Neural progenitor cell (in vitro differentiated cells): ENCODE measurements around the gene ISG15. TPM values are rescaled to one million over a fixed set of nuclear protein-coding genes. Genes with fewer than 3 reads are reported as not detected.

Experiments used
- DNase-seq: peaks from one replicate; pipeline ENCODE4 v3.0.0-alpha.2; 2016; ENCODE audit warnings: low spot score
- H2AFZ ChIP-seq: fragments of 200-600 bp; sonication (generic); replicated peaks from 2 replicates; pipeline ENCODE4 v1.6.1; 2016; ENCODE audit warnings: antibody characterized with exemption
- H3F3A ChIP-seq: fragments of 200-600 bp; sonication (generic); 2 replicates; pipeline ENCODE4 v1.6.1; 2016; ENCODE audit warnings: antibody characterized with exemption, low read depth
- H3K27ac ChIP-seq: fragments of 200-600 bp; sonication (generic); 2 replicates; pipeline ENCODE4 v1.5.1; 2016; ENCODE audit warnings: mild to moderate bottlenecking
- H3K27me3 ChIP-seq: fragments of 200-600 bp; sonication (generic); 2 replicates; pipeline ENCODE4 v1.6.1; 2016; ENCODE audit warnings: mild to moderate bottlenecking, moderate library complexity
- H3K36me3 ChIP-seq: fragments of 200-600 bp; sonication (generic); 2 replicates; pipeline ENCODE4 v1.5.1; 2016
- H3K4me1 ChIP-seq: fragments of 200-600 bp; sonication (generic); 2 replicates; pipeline ENCODE4 v1.6.1; 2016; ENCODE audit warnings: mixed run types
- H3K4me2 ChIP-seq: fragments of 200-600 bp; sonication (generic); 2 replicates; pipeline ENCODE4 v1.6.1; 2016
- H3K4me3 ChIP-seq: fragments of 200-600 bp; sonication (generic); 2 replicates; pipeline ENCODE4 v1.5.1; 2016
- H3K79me2 ChIP-seq: fragments of 200-600 bp; sonication (generic); 2 replicates; pipeline ENCODE4 v1.6.1; 2016; ENCODE audit warnings: low read depth
- H3K9ac ChIP-seq: fragments of 200-600 bp; sonication (generic); 2 replicates; pipeline ENCODE4 v1.6.1; 2016
- H3K9me3 ChIP-seq: fragments of 200-600 bp; sonication (generic); 2 replicates; pipeline ENCODE4 v1.5.1; 2016; ENCODE audit warnings: low read depth
- H4K20me1 ChIP-seq: fragments of 200-600 bp; sonication (generic); 2 replicates; pipeline ENCODE4 v1.6.1; 2016; ENCODE audit warnings: low read depth
- H3K27ac Mint-ChIP-seq: 3 replicates; pipeline ENCODE4 v1.8.0; 2021; ENCODE audit warnings: mixed read lengths
- H3K27me3 Mint-ChIP-seq: 2 replicates; pipeline ENCODE4 v1.8.0; 2022; ENCODE audit warnings: low read depth, mild to moderate bottlenecking, inconsistent platforms, moderate library complexity, mixed read lengths; ENCODE audit not compliant: insufficient read depth
- H3K36me3 Mint-ChIP-seq: 3 replicates; pipeline ENCODE4 v1.8.0; 2021; ENCODE audit warnings: mixed read lengths
- H3K4me1 Mint-ChIP-seq: 3 replicates; pipeline ENCODE4 v1.8.0; 2021; ENCODE audit warnings: mixed read lengths
- H3K4me3 Mint-ChIP-seq: 3 replicates; pipeline ENCODE4 v1.8.0; 2021; ENCODE audit warnings: mild to moderate bottlenecking, moderate library complexity, mixed read lengths
- H3K9me3 Mint-ChIP-seq: 3 replicates; pipeline ENCODE4 v1.8.0; 2020; ENCODE audit warnings: mixed read lengths
- EZH2 ChIP-seq: fragments of 200-600 bp; sonication (generic); IDR thresholded peaks from 2 replicates; pipeline ENCODE4 v1.6.1; 2017; ENCODE audit warnings: antibody characterized with exemption, mild to moderate bottlenecking, moderate library complexity
- EZH2phosphoT487 ChIP-seq: fragments of 200-600 bp; sonication (generic); IDR thresholded peaks from 2 replicates; pipeline ENCODE4 v1.6.1; 2017; ENCODE audit warnings: antibody characterized with exemption
- total RNA-seq: library from RNA; depleted of rRNA; stranded (reverse); fragments of >200 nt; gene quantifications from 2 replicates; pipeline ENCODE4 v1.2.3, GENCODE V29; 2015; ENCODE audit warnings: low replicate concordance
- TF ChIP-seq, protein P1 (sequence below): fragments of 200-600 bp; sonication (generic); IDR thresholded peaks from 2 replicates; pipeline ENCODE4 v1.5.1; 2017; ENCODE audit warnings: antibody characterized with exemption, mild to moderate bottlenecking

Gene ISG15
- total RNA-seq, 1 donor from 2014 or later: 22.4 TPM

DNA sequence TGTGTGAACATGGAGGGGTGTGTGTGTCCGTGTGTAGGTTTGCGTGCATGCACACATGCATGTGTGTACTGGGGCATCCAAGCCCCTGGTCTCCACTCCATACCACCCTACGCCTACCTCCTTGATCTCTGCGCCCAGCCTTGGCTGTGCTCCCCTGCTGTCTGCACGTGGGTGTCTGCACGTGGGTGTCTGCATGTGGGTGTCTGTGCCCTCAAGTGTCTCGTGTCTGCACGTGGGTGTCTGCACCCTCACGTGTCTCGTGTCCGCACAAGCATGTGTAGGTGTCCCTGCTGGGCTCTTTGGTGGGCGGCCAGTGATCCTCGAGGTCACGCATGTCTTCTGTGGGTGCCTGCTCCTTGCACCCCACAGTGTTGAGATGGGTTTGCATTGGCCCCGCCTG, 39.7 kb downstream of the ISG15 start:
- Histone ChIP-seq H3K36me3 (no peaks in the 10 kb centered on the region), H3K27ac (no peak overlapping the region), H3K4me3 (no peak overlapping the region), H3K4me1 (peaks cover under 1% of the 10 kb centered on the region), H3F3A (peaks cover 4% of the 10 kb centered on the region), H2AFZ (no peak overlapping the region), H3K27me3 (peaks cover 13% of the 10 kb centered on the region), H3K9ac (no peak overlapping the region), H3K4me2 (no peak overlapping the region), H3K79me2 (no peaks in the 10 kb centered on the region), H3K9me3 (no peaks in the 10 kb centered on the region), H4K20me1 (peaks cover 6% of the 10 kb centered on the region)
- peaks cover 4% of the 10 kb centered on the region for H3K4me1 Mint-ChIP-seq
- TF ChIP-seq EZH2phosphoT487 (no peak), EZH2 (no peak)
- TF ChIP-seq, protein P1, sequence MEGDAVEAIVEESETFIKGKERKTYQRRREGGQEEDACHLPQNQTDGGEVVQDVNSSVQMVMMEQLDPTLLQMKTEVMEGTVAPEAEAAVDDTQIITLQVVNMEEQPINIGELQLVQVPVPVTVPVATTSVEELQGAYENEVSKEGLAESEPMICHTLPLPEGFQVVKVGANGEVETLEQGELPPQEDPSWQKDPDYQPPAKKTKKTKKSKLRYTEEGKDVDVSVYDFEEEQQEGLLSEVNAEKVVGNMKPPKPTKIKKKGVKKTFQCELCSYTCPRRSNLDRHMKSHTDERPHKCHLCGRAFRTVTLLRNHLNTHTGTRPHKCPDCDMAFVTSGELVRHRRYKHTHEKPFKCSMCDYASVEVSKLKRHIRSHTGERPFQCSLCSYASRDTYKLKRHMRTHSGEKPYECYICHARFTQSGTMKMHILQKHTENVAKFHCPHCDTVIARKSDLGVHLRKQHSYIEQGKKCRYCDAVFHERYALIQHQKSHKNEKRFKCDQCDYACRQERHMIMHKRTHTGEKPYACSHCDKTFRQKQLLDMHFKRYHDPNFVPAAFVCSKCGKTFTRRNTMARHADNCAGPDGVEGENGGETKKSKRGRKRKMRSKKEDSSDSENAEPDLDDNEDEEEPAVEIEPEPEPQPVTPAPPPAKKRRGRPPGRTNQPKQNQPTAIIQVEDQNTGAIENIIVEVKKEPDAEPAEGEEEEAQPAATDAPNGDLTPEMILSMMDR: no peak
- no peaks in the 10 kb centered on the region for H3K9me3 Mint-ChIP-seq
- H3K4me3 Mint-ChIP-seq: no peak overlapping the region
- H3K27me3 Mint-ChIP-seq: peaks cover 7% of the 10 kb centered on the region
- peaks cover 13% of the 10 kb centered on the region for H3K36me3 Mint-ChIP-seq
- no peak overlapping the region for H3K27ac Mint-ChIP-seq
- DNase-seq: no peak

GRCh38 chr1:1053682-1054081, 40.4 kb downstream of the ISG15 start:
- H3K36me3 ChIP-seq: no peaks in the 10 kb centered on the region
- peaks cover 6% of the 10 kb centered on the region for H4K20me1 ChIP-seq
- no peak overlapping the region for H3K4me2 ChIP-seq
- no peak overlapping the region for H2AFZ ChIP-seq
- H3K27ac ChIP-seq: no peak overlapping the region
- no peaks in the 10 kb centered on the region for H3K9me3 ChIP-seq
- peaks cover 11% of the 10 kb centered on the region for H3K27me3 Mint-ChIP-seq
- peaks cover 20% of the 10 kb centered on the region for H3K27me3 ChIP-seq
- TF ChIP-seq, protein P1: no peak
- no peak for TF ChIP-seq EZH2
- TF ChIP-seq EZH2phosphoT487: no peak
- no peak overlapping the region for H3K27ac Mint-ChIP-seq
- peaks cover 13% of the 10 kb centered on the region for H3K36me3 Mint-ChIP-seq
- H3K9me3 Mint-ChIP-seq: no peaks in the 10 kb centered on the region
- no peak for DNase-seq
- peaks cover 6% of the 10 kb centered on the region for H3F3A ChIP-seq
- H3K4me3 Mint-ChIP-seq: no peak overlapping the region
- H3K4me3 ChIP-seq: no peak overlapping the region
- H3K79me2 ChIP-seq: no peaks in the 10 kb centered on the region
- H3K4me1 Mint-ChIP-seq: peaks cover 10% of the 10 kb centered on the region
- peaks cover 7% of the 10 kb centered on the region for H3K4me1 ChIP-seq
- no peak overlapping the region for H3K9ac ChIP-seq

GRCh38 chr1:1054099-1054700, 40.9 kb downstream of the ISG15 start:
- no peak overlapping the region for H3K4me3 Mint-ChIP-seq
- Histone ChIP-seq H3K4me3 (no peak overlapping the region), H3F3A (peaks cover 6% of the 10 kb centered on the region), H4K20me1 (peaks cover 6% of the 10 kb centered on the region), H3K79me2 (no peaks in the 10 kb centered on the region), H2AFZ (no peak overlapping the region), H3K36me3 (no peaks in the 10 kb centered on the region), H3K4me2 (no peak overlapping the region), H3K9me3 (no peaks in the 10 kb centered on the region), H3K4me1 (peaks cover 10% of the 10 kb centered on the region), H3K9ac (no peak overlapping the region), H3K27ac (no peak overlapping the region), H3K27me3 (peaks cover 25% of the 10 kb centered on the region)
- H3K4me1 Mint-ChIP-seq: peaks cover 13% of the 10 kb centered on the region
- H3K9me3 Mint-ChIP-seq: no peaks in the 10 kb centered on the region
- peaks cover 13% of the 10 kb centered on the region for H3K27me3 Mint-ChIP-seq
- peaks cover 13% of the 10 kb centered on the region for H3K36me3 Mint-ChIP-seq
- TF ChIP-seq EZH2phosphoT487 (no peak), EZH2 (no peak)
- TF ChIP-seq, protein P1: no peak
- no peak for DNase-seq
- H3K27ac Mint-ChIP-seq: no peak overlapping the region
